ENCODE measurements around the gene SESN1.

- TF ChIP-seq ZNF274 (IDR thresholded peaks at IDR 0.05; ENCODE audit: borderline replicate concordance, low read depth, low read length) (no peak), RFX5 (IDR thresholded peaks at IDR 0.05; ENCODE audit: low read depth, low read length) (no peak), ZSCAN29 (IDR thresholded peaks at IDR 0.05) (no peak), TEAD4 (IDR thresholded peaks at IDR 0.05; ENCODE audit: low read length) (no peak), TEAD4 (CRISPR knock-in tag; IDR thresholded peaks at IDR 0.05; ENCODE audit: borderline replicate concordance) (no peak), MYC (IDR thresholded peaks at IDR 0.05; ENCODE audit: low read depth, low read length) (no peak), MYC (CRISPR knock-in tag; IDR thresholded peaks at IDR 0.05; ENCODE audit: borderline replicate concordance, low read depth) (no peak), MEF2D (tag; conservative IDR thresholded peaks at IDR 0.05; ENCODE audit: low read depth) (no peak), EZH2 (IDR thresholded peaks at IDR 0.05; ENCODE audit: borderline replicate concordance, low read depth, low read length) (no peak), GABPA (tag; conservative IDR thresholded peaks at IDR 0.05; ENCODE audit: low read depth) (no peak), POLR3A (IDR thresholded peaks at IDR 0.05; ENCODE audit: borderline replicate concordance, extremely low read depth, insufficient read depth, insufficient read length) (no peak), PTBP1 (IDR thresholded peaks at IDR 0.05; ENCODE audit: low read depth, low read length) (no peak), SIN3A (IDR thresholded peaks at IDR 0.05; ENCODE audit: borderline replicate concordance in 2 of 2, control insufficient read depth in 1 of 2, low read depth in 2 of 2, low read length in 2 of 2) (no peak)
- TF ChIP-seq, protein P1, sequence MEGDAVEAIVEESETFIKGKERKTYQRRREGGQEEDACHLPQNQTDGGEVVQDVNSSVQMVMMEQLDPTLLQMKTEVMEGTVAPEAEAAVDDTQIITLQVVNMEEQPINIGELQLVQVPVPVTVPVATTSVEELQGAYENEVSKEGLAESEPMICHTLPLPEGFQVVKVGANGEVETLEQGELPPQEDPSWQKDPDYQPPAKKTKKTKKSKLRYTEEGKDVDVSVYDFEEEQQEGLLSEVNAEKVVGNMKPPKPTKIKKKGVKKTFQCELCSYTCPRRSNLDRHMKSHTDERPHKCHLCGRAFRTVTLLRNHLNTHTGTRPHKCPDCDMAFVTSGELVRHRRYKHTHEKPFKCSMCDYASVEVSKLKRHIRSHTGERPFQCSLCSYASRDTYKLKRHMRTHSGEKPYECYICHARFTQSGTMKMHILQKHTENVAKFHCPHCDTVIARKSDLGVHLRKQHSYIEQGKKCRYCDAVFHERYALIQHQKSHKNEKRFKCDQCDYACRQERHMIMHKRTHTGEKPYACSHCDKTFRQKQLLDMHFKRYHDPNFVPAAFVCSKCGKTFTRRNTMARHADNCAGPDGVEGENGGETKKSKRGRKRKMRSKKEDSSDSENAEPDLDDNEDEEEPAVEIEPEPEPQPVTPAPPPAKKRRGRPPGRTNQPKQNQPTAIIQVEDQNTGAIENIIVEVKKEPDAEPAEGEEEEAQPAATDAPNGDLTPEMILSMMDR (IDR thresholded peaks at IDR 0.05 in 2 of 3, conservative IDR thresholded peaks at IDR 0.05 in 1 of 3; ENCODE audit: insufficient read depth in 2 of 3, low read depth in 1 of 3, low read length in 3 of 3), result no peak
These were observed 26.8 kb upstream of the SESN1 start for GRCh38 chr6:109121411-109121810.
